Measurements from ENCODE around the gene MRC2.

Gene MRC2

GRCh38 chr17:62716834-62717588 lies 89.5 kb downstream of the MRC2 start:
- DNase-seq (ENCODE audit: low read depth, low spot score), result no peak

GRCh38 chr17:62717589-62717855 lies 90.1 kb downstream of the MRC2 start:
- no peak for DNase-seq (ENCODE audit: low read depth, low spot score)

- no peak for DNase-seq (ENCODE audit: low read depth, low spot score)
Observed at GRCh38 chr17:62717889-62718288, 90.4 kb downstream of the MRC2 start.

- DNase-seq (ENCODE audit: low read depth, low spot score), result no peak
Observed at GRCh38 chr17:62718429-62718828, 91.0 kb downstream of the MRC2 start.

- no peak for DNase-seq (ENCODE audit: low read depth, low spot score)
Observed at GRCh38 chr17:62719586-62719985, 92.1 kb downstream of the MRC2 start.

GRCh38 chr17:62720126-62720850 lies 92.8 kb downstream of the MRC2 start:
- no peak for DNase-seq (ENCODE audit: low read depth, low spot score)

GRCh38 chr17:62722625-62723024 lies 95.2 kb downstream of the MRC2 start:
- no peak for DNase-seq (ENCODE audit: low read depth, low spot score)

GRCh38 chr17:62723842-62724241 lies 96.4 kb downstream of the MRC2 start:
- no peak for DNase-seq (ENCODE audit: low read depth, low spot score)

GRCh38 chr17:62724398-62725146 lies 97.1 kb downstream of the MRC2 start:
- DNase-seq (ENCODE audit: low read depth, low spot score), result peak; percentile 51

GRCh38 chr17:62725791-62726249 lies 98.3 kb downstream of the MRC2 start:
- DNase-seq (ENCODE audit: low read depth, low spot score), result no peak

- no peak for DNase-seq (ENCODE audit: low read depth, low spot score)
Observed at GRCh38 chr17:62727916-62728672, 100.6 kb downstream of the MRC2 start.

- no peak for DNase-seq (ENCODE audit: low read depth, low spot score)
Observed at GRCh38 chr17:62732125-62732524, 104.7 kb downstream of the MRC2 start.

GRCh38 chr17:62735044-62735651 lies 107.7 kb downstream of the MRC2 start:
- no peak for DNase-seq (ENCODE audit: low read depth, low spot score)

- no peak for DNase-seq (ENCODE audit: low read depth, low spot score)
Observed at GRCh38 chr17:62737513-62737912, 110.0 kb downstream of the MRC2 start.

GRCh38 chr17:62738281-62738680 lies 110.8 kb downstream of the MRC2 start:
- DNase-seq (ENCODE audit: low read depth, low spot score), result no peak

- DNase-seq (ENCODE audit: low read depth, low spot score), result no peak
Observed at GRCh38 chr17:62739645-62740388, 112.3 kb downstream of the MRC2 start.

GRCh38 chr17:62741290-62741689 lies 113.8 kb downstream of the MRC2 start:
- no peak for DNase-seq (ENCODE audit: low read depth, low spot score)

Measured in activated CD4-positive, CD25-positive, alpha-beta regulatory T cell treated with anti-CD3 and anti-CD28 coated beads, Interleukin-2, amount 50 U/mL, for 16 hours (primary cell).